ENCODE data around the gene PITPNC1.

DNA sequence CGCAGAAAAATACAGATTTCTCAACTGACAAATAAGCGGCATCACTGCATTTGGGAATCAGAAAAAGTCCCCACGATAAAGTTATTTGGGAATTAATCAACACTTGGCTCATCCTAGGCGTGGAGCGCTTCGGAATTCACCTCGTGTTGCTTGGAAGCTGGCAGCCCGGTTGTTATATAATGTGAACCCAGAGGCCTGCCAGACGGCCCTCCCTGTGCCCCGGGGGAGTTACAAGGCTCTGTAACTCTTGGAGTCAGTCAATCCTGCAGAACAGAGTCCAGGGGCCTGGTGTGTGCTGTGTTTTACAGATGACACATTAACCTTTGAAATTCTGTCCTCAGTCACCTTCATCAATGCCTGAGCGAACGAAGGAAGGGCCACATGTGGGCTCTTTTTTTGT is 111.1 kb downstream of the PITPNC1 start:
- TF ChIP-seq, protein P1, sequence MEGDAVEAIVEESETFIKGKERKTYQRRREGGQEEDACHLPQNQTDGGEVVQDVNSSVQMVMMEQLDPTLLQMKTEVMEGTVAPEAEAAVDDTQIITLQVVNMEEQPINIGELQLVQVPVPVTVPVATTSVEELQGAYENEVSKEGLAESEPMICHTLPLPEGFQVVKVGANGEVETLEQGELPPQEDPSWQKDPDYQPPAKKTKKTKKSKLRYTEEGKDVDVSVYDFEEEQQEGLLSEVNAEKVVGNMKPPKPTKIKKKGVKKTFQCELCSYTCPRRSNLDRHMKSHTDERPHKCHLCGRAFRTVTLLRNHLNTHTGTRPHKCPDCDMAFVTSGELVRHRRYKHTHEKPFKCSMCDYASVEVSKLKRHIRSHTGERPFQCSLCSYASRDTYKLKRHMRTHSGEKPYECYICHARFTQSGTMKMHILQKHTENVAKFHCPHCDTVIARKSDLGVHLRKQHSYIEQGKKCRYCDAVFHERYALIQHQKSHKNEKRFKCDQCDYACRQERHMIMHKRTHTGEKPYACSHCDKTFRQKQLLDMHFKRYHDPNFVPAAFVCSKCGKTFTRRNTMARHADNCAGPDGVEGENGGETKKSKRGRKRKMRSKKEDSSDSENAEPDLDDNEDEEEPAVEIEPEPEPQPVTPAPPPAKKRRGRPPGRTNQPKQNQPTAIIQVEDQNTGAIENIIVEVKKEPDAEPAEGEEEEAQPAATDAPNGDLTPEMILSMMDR (IDR thresholded peaks at IDR 0.05; ENCODE audit: poor library complexity, severe bottlenecking), result no peak
- no peak for TF ChIP-seq EP300 (conservative IDR thresholded peaks at IDR 0.05; ENCODE audit: poor library complexity, severe bottlenecking)
- TF ChIP-seq POLR2AphosphoS5 (IDR thresholded peaks at IDR 0.05), result no peak
- no peak for TF ChIP-seq TAF1 (IDR thresholded peaks at IDR 0.05; ENCODE audit: low read depth)
- no peak for TF ChIP-seq MXI1 (conservative IDR thresholded peaks at IDR 0.05; ENCODE audit: poor library complexity, severe bottlenecking)
- no peak for TF ChIP-seq EZH2 (IDR thresholded peaks at IDR 0.05; ENCODE audit: borderline replicate concordance, insufficient read depth, low read length, poor library complexity, severe bottlenecking)

All from neural cell (in vitro differentiated cells).